Loucy (cell line): ENCODE measurements around the gene INTS6.

Experiments used
- H2AFZ ChIP-seq: fragments of 200-600 bp; sonication (generic); 2 replicates; pipeline ENCODE4 v1.6.0; 2016; ENCODE audit warnings: antibody characterized with exemption, mild to moderate bottlenecking, low read length, moderate library complexity
- H3F3A ChIP-seq: fragments of 200-600 bp; 2 replicates; pipeline ENCODE4 v1.6.0; 2016; ENCODE audit warnings: antibody characterized with exemption, low read depth, mild to moderate bottlenecking
- H3K27me3 ChIP-seq: fragments of 200-600 bp; sonication (generic); 2 replicates; pipeline ENCODE4 v1.6.1; 2014; ENCODE audit warnings: low read length, mild to moderate bottlenecking; ENCODE audit not compliant: insufficient read depth, poor library complexity, severe bottlenecking
- H3K36me3 ChIP-seq: fragments of 200-600 bp; sonication (generic); 2 replicates; pipeline ENCODE4 v1.6.1; 2016; ENCODE audit warnings: low read length; ENCODE audit not compliant: insufficient read depth
- H3K4me1 ChIP-seq: fragments of 200-600 bp; sonication (generic); 2 replicates; pipeline ENCODE4 v1.5.1; 2014; ENCODE audit warnings: low read length, mild to moderate bottlenecking; ENCODE audit not compliant: insufficient read depth, poor library complexity, severe bottlenecking
- H3K4me2 ChIP-seq: fragments of 200-600 bp; sonication (generic); 2 replicates; pipeline ENCODE4 v1.6.0; 2014; ENCODE audit warnings: antibody characterized with exemption, low read length, low read depth, mild to moderate bottlenecking; ENCODE audit not compliant: poor library complexity, severe bottlenecking
- H3K4me3 ChIP-seq: fragments of 200-600 bp; sonication (generic); 2 replicates; pipeline ENCODE4 v1.5.1; 2014; ENCODE audit warnings: low read length, mild to moderate bottlenecking, mixed read lengths; ENCODE audit not compliant: poor library complexity, severe bottlenecking
- H3K79me2 ChIP-seq: fragments of 200-600 bp; sonication (generic); 2 replicates; pipeline ENCODE4 v1.6.1; 2014; ENCODE audit warnings: low read length; ENCODE audit not compliant: insufficient read depth
- H3K9ac ChIP-seq: fragments of 200-600 bp; sonication (generic); 2 replicates; pipeline ENCODE4 v1.6.0; 2014; ENCODE audit warnings: mild to moderate bottlenecking, low read depth, low read length, moderate library complexity; ENCODE audit not compliant: poor library complexity, severe bottlenecking
- H3K9me2 ChIP-seq: fragments of 200-600 bp; sonication (generic); replicated peaks from 2 replicates; pipeline ENCODE4 v1.6.1; 2016; ENCODE audit warnings: low read depth, low read length, mixed read lengths
- H3K9me3 ChIP-seq: fragments of 200-600 bp; sonication (generic); 2 replicates; pipeline ENCODE4 v1.6.1; 2014; ENCODE audit warnings: mild to moderate bottlenecking, antibody characterized with exemption, low read length, low read depth; ENCODE audit not compliant: insufficient read depth
- H4K20me1 ChIP-seq: fragments of 200-600 bp; sonication (generic); 2 replicates; pipeline ENCODE4 v1.6.0; 2014; ENCODE audit warnings: antibody characterized with exemption, low read length, mild to moderate bottlenecking; ENCODE audit not compliant: insufficient read depth, poor library complexity, severe bottlenecking
- CTCF ChIP-seq: fragments of 200-600 bp; sonication (generic); conservative IDR thresholded peaks from 2 replicates; pipeline ENCODE4 v1.5.1; 2014; ENCODE audit warnings: mild to moderate bottlenecking, antibody characterized with exemption, low read length
- EZH2phosphoT487 ChIP-seq: fragments of 200-600 bp; IDR thresholded peaks from 2 replicates; pipeline ENCODE4 v1.6.1; 2018; ENCODE audit warnings: antibody characterized with exemption, mild to moderate bottlenecking, moderate library complexity, borderline replicate concordance

INTS6 gene

GRCh38 chr13:51477653-51478324 is 25.0 kb upstream of the INTS6 start:
- no peaks in the 10 kb centered on the region for H4K20me1 ChIP-seq
- TF ChIP-seq CTCF (no peak), EZH2phosphoT487 (no peak)
- H3K9me2 ChIP-seq: no peaks in the 10 kb centered on the region
- peak overlapping the region; percentile 98 for H2AFZ ChIP-seq
- no peaks in the 10 kb centered on the region for H3K79me2 ChIP-seq
- H3K4me3 ChIP-seq: no peak overlapping the region
- H3F3A ChIP-seq: no peaks in the 10 kb centered on the region
- H3K9ac ChIP-seq: no peak overlapping the region
- H3K9me3 ChIP-seq: no peaks in the 10 kb centered on the region
- peaks cover 18% of the 10 kb centered on the region for H3K4me1 ChIP-seq
- H3K36me3 ChIP-seq: no peaks in the 10 kb centered on the region
- H3K4me2 ChIP-seq: no peak overlapping the region
- H3K27me3 ChIP-seq: no peaks in the 10 kb centered on the region

- Histone ChIP-seq H4K20me1 (no peaks in the 10 kb centered on the region), H3K36me3 (no peaks in the 10 kb centered on the region), H2AFZ (peak overlapping the region; percentile 98), H3K4me1 (peaks cover 18% of the 10 kb centered on the region), H3K9me3 (no peaks in the 10 kb centered on the region), H3K79me2 (no peaks in the 10 kb centered on the region), H3K4me2 (no peak overlapping the region), H3K27me3 (no peaks in the 10 kb centered on the region), H3F3A (no peaks in the 10 kb centered on the region), H3K9ac (no peak overlapping the region), H3K9me2 (no peaks in the 10 kb centered on the region), H3K4me3 (no peak overlapping the region)
- TF ChIP-seq CTCF (no peak), EZH2phosphoT487 (no peak)
These were observed 24.3 kb upstream of the INTS6 start for GRCh38 chr13:51477149-51477548.

GRCh38 chr13:51475727-51476501 is 23.1 kb upstream of the INTS6 start:
- Histone ChIP-seq H3K4me1 (peaks cover 18% of the 10 kb centered on the region), H3K4me3 (peak overlapping the region; percentile 2), H3K27me3 (no peaks in the 10 kb centered on the region), H3F3A (no peaks in the 10 kb centered on the region), H3K79me2 (no peaks in the 10 kb centered on the region), H3K4me2 (peak overlapping the region; percentile 32), H4K20me1 (no peaks in the 10 kb centered on the region), H2AFZ (peak overlapping the region; percentile 98), H3K9me3 (no peaks in the 10 kb centered on the region), H3K9ac (peak overlapping the region; percentile 57), H3K9me2 (no peaks in the 10 kb centered on the region), H3K36me3 (no peaks in the 10 kb centered on the region)
- TF ChIP-seq CTCF (no peak), EZH2phosphoT487 (no peak)
